ENCODE data around the gene IQSEC1.
A peak's percentile ranks its signal among the peaks of the same experiment; 100 is the strongest.

The IQSEC1 gene

DNA sequence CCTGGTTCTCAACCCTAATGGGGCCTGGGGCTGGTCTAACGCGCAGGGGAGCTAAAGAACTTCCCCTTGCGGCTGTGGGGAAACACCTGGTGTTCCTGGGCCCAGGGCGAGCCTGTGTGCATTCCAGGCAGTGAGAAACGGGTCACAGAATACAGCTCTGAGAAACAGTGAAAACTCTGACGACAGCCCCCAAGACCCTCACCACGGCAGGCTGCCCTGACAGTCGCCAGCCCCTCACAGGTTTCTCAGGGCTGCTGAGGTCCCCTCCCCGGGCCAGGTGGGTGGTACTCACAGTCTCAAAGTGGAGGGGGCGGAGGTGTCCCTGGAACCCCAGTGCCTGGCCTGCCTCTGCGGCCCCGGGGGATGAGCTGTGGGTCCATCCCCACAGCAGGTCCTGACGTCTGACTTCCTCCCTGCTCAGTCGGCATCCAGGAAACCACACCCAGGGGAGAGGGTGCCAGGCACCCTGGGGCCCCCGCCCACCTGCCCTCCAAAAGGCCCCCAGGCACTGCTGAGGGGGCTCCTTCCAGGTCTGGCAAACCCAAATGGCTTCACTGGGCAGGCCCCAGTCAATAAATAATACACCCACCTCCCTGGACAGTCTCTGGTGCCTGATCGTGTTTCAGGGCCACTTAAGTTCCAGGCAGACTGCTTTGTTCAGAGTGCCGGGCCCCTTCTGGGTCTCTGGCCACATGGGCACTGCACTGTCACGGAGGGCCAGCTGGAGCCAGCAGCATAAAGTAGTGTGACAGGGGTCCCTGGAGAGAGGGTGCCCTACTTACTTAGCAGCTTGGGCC lies 57.7 kb downstream of the IQSEC1 start:
- no peak for DNase-seq (ENCODE audit: low spot score)

DNA sequence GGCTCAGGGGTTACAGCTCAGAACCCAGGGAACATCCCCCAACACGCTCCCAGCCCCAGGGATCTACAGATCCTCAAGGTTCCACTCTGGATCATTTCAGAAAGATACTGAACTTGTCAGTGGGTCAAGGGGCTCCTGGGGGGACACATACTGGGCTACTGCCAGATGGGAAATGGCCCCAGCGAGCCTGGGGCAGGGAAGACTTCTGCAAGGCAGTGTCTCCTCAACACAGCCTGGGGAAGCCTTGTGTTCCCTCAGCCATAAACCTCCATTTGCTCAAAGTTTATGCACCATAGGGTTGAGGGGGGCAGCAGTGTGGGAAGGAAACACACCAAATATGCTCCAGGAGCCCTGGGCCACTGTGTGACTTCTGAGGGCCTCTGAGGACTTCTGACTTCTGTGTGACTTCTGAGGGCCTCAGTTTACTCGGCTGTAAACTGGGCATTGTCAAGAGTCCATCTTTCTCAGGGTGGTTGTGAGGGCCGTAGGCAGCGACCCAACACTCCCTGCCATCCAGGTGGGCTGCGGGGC lies 58.4 kb downstream of the IQSEC1 start:
- DNase-seq (ENCODE audit: low spot score) = no peak

DNA sequence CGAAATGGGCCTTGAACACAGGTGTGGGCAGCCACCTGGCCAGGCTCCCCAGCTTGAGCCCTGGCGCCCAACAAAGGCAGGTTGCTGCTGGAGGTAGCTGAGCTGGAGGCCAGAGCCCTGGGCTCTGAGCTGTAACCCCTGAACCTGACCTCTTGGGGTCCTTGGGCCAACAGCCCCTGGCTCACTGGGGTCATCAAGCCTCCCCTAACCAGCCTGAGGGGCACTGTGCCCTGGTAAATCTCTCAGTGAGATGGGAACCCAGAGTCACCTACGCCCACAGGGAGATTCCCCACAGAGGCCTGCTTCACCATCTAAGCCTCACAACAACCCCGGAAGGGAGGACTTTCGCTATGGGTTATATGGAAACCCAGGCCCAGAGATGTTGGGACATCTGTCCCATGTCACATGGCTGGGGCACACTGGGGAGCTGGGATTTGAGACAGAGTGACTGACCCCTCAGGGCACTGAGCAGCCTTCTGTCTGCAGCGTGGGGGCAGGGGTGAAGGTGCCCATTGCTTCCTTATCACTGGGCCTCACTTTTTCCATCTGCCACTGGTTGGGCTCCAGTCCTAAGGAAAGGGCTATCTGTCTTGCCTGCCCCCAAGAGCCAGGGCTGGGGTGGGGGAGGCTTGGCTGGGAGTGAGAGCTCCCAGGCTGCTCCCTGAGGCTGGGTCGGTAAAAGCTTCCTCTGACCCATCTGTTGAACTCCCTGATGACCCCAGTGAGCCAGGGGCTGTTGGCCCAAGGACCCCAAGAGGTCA lies 59.1 kb downstream of the IQSEC1 start:
- no peak for DNase-seq (ENCODE audit: low spot score)

DNA sequence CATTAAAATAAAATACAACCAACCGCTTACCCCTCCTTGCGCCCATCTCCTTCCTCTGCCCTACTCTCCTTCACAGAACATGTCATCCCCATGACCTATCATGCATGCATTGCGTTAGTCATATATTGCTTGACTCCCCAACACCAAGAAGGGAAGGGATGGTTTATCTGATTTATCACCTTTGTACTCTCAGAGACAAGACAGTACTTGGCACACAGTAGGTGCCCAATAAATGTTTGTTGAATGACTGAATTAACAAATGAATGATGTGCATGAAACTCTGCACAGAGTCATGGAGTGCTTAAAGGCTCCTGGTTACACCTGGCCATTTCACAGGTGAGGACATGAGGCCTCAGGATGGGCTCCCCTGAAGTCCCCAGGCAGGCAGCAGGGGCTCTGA lies 59.7 kb downstream of the IQSEC1 start:
- no peak for DNase-seq (ENCODE audit: low spot score)

DNA sequence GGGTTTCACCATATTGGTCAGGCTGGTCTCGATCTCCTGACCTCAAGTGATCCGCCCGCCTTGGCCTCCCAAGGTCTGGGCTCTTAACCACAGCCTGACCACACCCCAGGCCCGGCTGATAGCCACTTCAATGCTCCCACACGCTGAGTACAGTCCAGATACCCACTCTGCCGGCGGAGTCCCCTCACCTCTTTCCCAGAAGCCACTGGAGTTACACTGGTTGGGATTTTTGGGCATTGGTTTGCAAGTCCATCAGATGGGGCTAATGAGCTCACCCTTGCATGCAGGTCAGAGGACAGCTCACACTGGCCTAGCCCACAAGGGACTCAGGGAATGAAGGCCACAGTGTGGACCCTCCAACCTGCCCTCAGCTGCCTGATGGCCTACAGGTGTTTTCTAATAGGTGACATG lies 60.1 kb downstream of the IQSEC1 start:
- DNase-seq (ENCODE audit: low spot score) = no peak

DNA sequence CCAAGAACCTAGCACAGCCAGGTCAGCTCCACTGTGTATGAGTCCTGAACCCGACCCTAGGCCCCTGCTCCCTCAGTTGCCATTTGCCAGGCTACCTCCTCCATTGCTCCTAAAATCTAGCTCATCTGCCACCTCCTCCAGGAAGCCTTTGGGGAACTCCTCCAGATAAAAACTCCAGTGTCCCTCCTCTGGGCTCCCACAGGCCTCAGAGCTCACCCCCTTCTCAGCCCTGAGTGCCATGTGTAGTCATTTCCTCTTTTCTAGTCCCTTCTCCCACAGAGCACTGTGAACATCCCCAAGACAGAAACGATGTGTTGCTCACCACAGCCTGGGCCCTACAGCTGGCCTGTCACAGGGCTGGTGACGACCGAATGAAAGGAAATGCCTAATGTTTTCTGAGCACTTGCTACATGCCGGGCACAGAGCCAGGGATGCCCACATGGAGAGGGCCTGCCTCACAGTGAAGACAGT lies 61.0 kb downstream of the IQSEC1 start:
- DNase-seq (ENCODE audit: low spot score) = no peak

DNA sequence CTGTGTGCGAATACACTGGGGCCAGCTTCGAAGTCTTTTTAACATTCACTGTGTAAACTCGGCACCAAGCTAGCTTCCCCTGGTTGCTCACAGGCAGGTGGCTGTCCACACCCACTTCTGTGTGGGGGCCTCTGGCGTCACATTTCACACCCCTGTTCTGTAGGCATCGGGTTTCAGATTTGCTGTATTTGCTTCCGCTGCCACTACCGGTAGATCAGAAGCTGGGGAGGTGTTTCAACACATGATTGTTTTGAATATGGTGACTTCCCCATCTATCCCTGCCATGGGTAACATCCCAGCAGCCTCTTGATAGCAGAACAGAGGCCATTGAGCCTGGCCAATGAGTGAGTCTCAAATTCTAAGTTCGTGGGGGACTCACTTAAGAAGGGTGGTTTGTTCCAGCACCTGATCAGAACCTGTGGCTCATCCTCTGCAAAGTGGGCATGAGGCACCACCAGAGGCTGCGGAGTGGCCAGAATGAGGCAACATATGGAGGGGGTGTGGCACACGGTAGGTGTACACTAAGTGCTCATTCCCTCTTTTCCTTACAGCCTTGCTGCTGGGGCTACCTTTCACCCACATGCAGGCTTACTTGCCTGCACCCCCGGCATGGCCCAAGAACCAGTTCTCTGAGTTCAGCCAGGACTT lies 61.5 kb downstream of the IQSEC1 start:
- peak; percentile 12 for DNase-seq (ENCODE audit: low spot score)

DNA sequence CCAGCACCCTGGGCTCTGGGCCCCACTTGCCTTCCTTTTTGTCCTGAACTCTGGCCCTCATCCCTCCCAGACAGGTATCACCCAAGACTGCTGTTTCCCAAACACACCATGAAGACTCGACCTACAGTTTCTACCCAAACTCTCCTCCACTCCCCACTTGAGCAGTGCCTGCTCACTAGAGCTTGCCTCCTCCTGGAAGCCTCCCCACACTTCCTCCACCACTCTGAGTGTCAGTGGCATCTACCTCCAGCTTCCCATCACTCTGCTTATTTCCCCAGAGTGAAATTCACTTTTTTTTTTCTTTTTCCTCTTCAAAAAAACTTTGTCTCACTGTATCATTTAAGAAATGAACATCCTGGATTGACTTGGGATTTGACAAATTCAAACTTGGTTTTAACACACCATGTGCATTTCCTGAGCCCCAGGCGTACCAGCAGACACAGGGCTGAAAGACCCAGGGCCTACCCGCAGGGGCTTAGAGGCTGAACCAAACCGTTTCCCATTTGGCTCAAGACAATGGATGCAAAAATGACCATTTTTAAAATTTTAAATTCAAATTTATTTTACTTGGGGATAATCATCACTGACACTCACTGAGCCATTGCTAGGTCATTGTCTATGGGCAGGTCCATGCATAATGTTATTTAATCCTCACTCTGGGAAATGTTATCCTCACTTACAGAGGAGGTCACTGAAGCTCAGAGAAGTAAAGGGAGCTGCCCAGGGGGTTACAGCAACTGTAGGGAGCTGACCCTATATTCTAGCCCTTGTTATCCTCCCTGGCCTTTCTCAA lies 62.3 kb downstream of the IQSEC1 start:
- DNase-seq (ENCODE audit: low spot score) = no peak

DNA sequence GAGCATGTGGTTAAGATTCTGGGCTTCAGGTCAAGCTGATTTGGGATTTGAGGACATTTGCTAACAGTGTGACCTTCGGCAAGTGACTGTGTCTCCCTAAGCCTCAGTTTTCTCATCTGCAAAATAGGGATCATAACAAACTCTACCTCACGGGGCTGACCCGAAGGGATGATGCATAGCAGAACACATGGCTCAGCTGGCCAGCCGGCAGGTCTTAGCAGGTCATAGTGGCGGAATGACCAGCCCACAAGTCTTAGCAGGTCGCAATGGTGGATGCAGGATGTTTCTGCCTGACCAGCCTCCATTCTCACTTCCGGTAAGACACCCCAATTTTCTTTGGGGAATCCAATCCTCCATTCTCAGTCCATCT lies 63.3 kb downstream of the IQSEC1 start:
- no peak for DNase-seq (ENCODE audit: low spot score)

DNA sequence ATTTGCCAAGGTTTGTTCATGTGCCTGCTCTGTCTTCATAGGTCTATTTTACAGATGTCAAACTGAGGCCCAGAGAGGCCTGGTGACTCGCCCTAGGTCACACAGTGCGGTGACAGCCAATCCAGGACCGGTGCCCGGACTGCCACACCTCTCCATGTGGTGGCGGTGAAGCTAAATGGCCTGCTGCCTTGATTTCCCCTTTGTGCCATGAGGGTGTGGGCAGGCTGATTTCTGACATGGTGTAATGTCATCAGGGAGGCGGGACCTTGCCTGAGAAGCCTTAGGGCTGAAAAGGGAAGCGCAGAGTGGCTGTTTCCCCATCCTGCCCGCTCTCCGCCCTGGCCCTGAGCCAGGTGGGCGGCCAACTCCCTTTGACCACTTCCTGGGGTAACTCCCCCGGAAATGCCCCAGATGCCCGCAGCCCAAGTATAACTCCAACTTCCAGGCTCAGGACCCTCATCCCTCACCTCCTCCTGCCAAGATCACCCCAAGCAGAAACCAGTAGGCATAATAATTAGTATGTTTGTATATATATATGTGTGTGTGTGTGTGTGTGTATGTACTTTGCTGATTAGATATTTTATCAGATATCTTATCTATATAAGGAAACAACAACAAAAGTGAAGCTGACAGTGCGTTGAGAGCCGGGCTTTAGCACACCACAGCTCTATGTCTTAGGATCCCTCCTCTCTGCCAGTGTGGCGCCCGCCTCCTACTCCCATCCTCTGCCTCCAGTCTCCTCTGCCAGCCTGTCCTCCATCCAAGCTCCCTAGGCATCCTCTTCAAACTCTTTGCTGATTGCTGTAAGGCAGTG lies 63.9 kb downstream of the IQSEC1 start:
- DNase-seq (ENCODE audit: low spot score) = no peak

DNA sequence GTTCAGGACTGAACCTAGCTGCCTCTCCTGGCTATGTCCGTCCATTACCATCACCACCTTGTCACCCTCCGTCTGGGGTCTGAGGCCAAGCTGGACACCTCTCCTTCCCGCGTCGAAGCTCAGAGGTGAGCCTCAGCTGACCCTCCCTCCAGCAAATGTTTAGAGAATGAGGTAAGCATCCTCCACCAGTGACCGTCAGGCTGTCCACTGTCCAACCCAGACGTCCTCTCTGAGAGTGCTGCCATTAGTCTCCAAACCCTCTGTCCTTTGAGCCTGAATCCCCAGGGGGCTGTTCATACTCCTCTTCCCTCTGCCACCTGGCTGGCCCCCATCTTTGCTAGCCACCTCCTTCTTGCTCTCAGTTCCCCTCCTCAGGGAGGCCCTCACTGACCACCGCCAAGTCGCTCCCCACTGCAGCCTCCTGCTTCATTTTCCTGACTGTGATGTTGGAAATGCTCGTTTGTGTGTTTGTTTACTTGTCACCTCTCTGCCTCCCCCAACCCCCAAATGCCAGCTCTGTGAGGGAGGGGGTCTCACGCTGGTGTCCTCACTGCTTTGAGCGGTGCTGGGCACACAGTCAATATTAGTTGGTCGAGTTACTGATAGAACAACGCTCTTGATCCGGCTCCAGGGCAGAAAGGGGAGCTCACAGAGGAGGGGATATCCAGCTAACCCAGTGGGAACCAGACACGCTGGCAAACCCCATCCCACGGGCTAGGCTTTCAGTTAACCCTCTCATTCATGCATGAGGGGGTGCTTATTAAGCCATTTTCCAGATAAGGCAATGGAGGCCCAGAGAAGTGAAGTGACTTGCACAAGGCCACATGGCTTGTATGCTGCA lies 64.9 kb downstream of the IQSEC1 start:
- DNase-seq (ENCODE audit: low spot score) = no peak

DNA sequence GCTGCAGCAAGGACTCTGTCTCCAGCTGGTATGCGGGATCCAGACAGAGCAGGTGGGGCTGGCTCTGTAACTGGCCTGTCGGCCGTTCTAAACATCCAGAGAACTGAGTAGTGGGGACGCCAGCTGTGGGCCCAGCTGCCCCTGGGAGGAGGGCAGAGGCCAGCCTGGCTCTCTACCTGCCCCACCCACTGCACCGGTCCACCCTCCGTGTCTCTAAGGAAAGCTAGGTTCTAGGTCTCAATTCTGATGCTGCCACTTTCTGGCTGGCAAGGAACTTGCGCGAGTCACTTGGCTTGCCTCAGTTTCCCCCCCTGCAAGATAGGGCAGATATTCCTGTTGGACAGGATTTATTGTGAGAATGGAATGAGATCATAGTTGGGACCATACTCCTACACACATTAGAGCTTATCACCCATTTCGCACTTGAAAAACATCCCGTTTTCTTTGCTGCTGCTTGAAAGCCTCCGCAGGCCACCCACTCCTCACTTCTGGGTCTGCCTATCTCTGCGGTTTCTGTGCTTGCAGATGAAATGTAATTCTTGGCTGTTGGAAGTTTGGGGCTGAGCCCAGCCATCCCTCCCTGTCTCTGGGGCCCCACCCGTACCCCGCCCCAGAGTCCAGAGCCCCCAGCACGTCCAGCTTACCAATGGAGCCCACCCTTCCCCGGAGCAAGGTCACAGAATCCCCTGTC lies 65.8 kb downstream of the IQSEC1 start:
- no peak for DNase-seq (ENCODE audit: low spot score)

DNA sequence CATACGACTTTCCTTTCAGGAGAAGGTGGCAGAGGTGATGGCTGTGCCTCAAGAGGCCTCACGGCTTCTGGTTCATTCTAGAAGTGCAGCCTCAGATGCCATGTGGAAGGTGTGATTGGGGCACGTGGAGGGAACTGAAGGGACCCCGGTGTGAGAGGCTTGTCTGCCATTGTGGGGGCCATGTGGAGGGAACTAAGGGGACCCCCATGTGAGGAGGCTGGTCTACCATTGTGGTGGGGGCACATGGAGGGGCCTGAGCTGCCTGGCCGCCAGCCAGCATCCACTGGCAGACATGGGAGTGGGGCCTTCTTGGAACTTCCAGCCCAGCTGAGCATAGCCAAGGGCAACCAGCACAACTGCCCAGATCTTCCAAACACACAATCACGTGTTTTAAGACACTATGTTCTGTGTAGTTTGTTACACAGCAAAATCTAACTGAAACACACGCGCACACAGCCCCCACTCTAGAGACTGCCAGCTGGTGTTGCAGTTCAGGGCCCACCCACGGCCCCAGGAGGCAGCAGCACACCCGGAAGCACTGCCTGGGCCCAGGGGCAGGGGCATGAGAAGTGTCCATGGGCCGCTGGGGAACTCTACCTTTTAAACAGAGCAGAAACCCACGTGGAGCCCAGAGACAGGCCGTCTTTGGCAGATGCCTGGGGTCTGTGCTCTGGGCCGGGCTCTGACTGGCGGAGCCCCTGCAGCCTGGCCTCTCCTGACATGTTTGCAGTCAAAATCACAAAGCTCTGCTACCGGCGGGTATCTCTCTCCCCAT lies 66.8 kb downstream of the IQSEC1 start:
- DNase-seq (ENCODE audit: low spot score) = no peak

DNA sequence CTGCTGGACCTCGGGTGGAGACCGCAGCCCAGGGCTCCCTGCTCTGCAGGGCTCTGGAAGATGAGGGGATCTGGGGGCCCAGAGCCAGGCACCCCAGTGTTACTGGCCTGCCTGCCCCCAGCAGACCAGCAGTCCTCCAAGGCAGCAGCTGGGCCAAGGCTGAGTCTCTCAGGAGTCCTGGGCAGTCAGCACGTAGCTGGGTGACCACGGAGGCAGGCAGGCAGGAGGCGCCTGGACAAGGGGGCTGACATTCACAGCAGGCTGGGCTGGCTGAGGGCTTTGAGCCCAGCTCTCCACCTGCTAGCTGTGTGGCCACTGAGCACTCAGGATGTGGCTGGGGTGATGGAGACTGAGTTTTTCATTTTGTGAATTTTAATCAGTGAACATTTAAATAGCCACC lies 67.9 kb downstream of the IQSEC1 start:
- no peak for DNase-seq (ENCODE audit: low spot score)

DNA sequence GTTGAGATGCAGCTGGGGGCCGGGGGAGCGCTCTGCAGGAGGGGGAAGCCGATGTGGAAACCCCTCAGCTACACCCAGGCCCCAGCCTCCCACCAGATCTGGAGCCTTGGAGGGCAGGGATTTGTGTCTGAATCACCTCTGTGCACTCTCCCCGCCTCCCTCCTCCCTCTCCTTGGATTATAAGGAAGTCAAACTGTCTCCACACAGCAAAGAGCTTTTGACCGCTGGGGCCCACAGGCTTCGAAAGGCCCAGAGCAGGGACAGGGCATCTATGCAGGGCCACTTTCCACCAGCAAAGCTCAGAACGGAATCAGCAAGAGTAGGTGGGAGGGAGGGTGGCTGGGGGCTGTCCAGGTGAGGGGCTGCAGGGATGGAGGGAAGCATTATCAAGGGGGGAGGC lies 68.9 kb downstream of the IQSEC1 start:
- no peak for DNase-seq (ENCODE audit: low spot score)

DNA sequence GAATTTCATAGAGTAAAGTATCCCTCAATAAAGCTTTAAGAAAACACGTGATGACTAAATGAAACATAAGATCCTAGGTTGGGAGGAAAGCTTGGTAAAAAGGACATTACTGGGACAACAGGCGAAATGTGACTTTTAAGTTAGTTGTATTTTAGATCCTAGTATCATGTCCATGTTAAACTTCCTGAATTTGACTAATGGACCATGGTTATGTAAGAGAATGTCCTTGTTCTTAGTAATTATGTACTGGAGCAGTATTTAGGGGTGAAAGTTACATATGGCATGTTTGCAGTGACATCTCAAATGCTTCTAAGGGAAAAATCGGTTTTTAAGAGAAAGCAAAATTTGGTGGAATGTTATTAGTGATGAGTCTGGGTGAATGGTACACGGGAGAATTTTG lies 69.6 kb downstream of the IQSEC1 start:
- DNase-seq (ENCODE audit: low spot score) = no peak

DNA sequence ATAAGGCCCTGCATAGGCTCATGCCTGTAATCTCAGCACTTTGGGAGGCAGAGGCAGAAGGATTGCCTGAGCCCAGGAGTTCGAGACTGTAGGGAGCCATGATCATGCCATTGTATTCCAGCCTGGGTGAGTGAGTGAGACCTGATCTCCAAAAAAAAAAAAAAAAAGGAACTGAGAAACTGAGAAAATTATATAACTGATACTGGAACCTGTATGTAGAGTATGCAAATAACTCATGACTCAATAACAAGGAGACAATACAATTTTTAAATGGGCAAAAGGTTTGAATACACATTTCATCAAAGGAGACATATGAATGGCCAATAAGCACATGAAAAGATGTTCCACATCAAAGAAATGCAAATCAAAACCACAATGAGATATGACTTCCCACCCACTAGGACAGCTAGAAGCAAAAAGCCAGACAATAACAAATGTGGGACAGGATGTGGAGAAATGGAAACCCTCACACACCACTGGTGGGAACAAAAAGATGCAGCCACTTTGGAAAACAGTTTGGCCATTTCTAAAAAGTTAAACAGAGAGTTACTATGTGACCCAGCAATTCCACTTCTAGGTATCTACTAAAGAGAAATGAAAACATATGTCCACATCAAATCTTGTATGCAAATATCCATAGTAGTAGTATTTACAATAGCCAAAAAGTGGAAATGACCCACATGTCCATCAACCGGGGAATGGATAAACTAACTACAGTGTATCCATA lies 70.7 kb downstream of the IQSEC1 start:
- DNase-seq (ENCODE audit: low spot score) = no peak

Measured in RKO (cell line).